GM19397 (cell line): ENCODE measurements around the gene TRAF3.
"Not testable (repeated sequence)": the region's sequence is repeated elsewhere in the genome, so short reads cannot be mapped to it uniquely, and the experiment has no call there.

ENCODE experiments used
- ATAC-seq: cut with Tn5 transposase; IDR thresholded peaks from one replicate; pipeline ENCODE4 v1.9.1; 2021; ENCODE audit warnings: mild to moderate bottlenecking, moderate library complexity; ENCODE audit not compliant: unreplicated experiment

The TRAF3 gene

DNA sequence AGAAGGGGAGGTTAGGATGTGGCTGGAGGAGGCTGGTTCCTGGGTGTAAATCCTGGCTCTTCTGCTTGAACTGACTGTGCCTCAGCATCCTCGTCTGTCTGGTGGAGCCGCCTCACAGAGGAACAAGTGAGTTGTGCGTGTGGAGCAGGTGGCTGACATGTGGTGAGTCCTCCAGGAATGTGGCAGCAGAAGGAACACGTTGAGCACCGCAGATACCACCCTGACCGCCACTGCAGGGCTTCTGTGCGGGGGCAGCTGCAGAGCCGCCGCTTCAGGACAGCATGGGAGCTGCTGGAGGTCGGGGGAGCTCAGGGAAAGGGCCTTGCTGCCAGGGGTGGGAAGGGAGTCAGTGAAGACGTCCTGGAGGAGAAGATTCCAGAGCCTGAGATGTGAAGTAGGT is 48.9 kb downstream of the TRAF3 start:
- ATAC-seq: no peak

DNA sequence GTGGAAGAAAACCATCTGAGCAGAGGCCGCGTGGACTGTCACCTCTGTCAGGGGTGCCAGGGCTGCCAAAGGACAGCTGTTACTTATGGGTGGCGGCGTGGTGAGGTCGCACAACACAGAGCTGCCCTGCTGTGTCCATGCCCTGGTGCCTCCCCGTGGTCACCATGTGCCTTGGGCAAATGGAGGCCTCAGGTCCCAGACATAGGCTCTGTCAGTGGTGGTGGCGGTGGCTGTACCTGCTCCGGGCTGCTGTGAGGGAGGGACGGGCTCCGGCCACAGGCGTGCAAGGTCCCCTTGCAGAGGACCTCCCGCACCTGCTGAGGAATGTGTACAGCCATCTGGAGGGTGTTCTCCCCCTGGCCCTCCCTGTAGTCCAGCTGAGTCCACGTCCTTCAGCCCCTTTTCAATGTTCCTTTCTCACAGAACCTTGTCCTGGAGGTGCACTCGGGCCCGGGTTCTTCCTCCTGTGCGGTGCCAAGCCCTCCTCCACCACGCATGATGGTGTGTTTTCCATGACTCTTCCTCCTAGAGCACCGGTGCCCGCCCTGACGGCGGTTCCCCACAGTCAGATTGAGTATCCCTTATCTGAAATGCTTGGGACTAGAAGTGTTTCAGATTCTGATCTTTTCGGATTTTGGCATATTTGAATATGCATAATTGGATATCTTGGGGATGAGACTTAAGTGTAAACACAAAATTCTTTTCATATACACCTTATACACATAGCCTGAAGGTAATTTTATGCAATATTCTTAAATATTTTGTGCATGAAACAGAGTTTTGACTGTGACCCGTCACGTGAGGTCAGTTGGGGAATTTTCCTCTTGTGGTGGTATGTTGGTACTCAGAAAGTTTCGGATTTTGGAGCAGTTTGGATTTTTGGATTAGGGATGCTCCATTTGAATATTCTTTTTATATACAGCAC is 49.8 kb downstream of the TRAF3 start:
- no peak for ATAC-seq

DNA sequence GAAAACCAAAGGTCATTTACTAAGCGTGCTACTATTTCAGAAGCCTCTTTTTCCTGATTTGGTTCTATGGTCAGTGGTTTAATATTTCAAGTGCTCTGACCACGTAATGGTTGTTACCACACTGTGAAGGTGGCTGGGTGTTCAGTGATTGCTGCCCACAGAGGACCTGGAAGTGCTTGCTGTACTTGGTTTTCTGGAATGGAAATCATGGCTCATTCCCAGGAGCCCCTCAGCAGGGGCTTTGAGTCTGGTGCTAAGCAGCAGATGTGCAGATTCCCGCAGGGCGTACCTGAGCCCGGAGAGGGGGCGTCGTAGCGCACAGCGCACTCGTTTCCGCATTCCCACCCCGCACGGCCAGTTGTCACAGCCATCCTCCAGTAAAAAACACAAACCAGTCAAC is 50.5 kb downstream of the TRAF3 start:
- no peak for ATAC-seq

DNA sequence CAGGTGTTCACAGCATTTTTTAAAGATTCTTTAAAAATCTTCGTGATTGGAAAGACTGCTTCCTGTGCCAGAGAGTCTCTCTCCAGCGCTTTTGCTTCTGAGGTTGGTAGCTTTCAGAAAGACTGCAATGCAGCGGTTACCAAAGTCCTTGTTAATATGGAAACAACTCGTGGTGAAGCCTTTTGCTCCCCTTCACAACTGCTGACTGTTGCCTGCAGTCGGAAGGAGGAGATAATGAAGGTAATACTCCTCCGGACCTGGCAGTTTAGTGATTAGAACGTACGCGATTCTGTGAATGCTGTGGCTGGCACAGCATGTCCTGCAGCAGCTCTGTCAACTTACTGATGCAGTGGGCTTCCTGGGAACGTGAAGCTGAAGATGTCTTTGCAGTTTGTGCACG is 50.9 kb downstream of the TRAF3 start:
- no peak for ATAC-seq

DNA sequence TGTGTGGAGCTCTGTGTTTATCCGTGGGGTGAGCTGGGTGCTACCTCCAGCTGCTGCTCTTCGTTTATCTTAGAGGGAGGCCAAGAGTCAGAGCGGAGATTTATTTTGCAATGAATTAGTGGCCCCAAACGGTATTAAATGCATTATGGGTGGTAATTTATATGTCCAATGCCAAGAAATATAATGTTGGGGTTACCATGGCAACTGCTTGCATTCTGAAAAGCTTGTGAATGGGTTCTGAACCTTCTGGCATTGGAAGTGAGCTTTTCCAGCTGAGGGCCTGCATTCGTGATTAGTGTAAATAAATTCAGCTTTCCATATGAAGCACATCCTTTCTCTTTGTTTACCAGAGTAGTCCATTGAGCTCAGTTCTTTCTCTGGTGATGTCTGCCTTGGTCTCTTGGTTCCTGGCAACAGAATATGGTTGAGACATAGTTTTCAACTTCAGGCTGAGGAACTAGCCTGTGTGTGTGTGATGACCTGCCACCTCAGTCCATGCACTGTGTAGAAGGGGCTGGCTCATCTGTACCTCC is 51.8 kb downstream of the TRAF3 start:
- no peak for ATAC-seq

DNA sequence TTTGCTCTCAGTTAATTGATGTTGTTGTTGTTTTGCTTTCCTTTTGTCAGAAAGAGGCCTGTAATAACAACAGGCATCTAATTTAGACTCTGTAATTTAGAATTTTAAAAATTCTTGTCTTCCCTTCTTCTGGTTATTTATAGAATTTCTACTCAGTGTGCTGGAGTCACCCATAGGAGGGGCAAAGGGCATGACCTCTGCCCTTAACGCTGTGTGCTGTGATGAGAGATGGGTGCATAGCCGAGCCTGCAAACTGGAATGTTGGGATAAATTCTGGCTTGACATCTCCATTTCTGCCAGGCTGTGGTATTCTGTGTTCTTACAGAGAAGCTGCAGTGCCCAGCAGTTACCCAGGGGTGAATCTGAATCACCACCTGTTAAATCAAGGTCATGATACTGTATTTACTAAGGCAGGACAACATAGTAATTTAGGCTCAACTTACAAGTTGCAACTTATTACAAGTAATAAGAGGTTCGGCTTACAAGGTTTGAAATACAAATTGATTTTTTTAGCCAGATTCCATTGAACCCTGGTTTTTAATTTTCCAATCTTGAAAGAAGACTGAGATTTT is 53.3 kb downstream of the TRAF3 start:
- no peak for ATAC-seq

DNA sequence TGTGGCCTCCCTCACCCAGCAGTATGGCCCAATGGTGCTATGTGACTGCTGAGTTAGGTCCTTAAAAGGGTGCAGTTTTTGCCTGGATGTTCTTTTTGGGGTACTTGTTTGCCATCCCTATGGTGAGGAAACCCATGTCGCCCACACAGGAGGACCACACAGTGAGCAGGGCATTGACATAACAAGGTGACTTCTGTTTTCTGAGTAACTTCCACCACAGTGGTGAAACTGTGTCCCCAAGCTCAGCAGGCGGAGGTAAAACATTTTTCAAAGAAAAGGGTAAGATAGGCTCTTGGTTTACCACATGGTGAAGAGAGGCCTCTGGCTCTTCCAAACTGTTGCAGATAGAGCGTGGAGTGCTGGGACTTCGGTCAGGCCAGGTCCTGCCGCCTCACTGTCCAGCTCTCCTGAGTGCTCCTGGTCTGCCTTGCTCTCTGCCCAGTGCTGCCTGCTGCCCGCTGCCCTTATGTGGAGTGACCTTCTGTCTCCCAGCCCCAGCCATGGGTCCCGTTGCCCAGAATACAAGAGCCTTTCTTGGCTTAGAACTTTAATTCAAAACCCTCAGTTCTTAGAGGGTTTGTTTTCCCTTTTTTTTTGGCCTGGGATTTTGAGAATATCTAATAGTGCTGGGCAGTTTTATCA is 54.0 kb downstream of the TRAF3 start:
- ATAC-seq: no peak

DNA sequence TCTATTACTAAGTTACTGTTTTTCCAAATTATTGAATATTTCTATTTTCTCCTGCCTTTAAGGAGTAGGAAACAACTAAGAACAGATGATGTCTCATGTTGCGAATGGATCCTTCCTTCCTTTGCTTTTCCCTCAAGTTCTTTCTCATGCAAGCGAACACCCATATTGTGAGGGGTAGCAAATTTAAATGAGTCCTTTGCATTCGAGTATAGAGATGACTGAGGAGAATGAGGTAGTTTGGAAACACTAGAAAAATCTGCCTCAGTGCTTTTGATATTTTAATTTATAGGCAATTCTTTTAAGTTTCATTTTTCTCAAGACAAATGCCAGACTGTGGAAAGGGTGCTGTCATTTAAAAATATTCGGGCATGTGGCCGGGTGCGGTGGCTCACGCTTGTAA is 56.1 kb downstream of the TRAF3 start:
- no peak for ATAC-seq

DNA sequence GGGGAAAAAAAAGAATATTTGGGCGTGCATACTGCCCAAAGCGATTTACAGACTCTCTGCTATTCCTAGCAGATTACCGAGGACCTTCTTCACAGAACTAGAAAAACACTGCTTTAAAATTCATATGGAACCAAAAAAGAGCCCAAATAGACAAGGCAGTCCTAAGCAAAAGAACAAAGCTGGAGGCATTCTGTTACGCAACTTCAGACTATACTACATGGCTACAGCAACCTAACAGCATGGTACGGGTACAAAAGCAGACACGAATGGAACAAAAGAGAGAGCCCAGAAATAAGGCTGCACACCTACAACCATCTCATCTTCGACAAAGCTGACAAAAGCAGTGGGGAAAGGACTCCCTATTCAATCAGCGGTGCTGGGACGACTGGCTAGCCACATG is 56.7 kb downstream of the TRAF3 start:
- no peak for ATAC-seq

DNA sequence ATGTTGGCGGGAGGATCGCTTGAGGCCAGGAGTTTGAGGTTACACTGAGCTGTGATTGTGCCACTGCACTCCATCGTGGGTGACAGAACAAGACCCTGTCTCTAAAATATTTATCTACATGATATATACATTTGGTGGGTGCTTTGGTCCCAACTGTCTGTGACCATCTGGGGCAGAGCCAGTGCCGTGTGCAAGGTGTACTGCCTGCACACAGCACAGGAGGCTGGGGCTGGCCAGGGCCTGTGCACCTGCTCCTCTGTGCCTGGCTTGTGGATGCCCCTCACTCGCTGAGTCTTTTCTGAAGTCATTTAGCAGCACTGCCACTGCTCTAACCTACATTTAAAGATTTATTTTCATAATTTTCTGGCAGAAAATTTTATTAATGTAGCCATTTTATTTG is 58.7 kb downstream of the TRAF3 start:
- no peak for ATAC-seq

DNA sequence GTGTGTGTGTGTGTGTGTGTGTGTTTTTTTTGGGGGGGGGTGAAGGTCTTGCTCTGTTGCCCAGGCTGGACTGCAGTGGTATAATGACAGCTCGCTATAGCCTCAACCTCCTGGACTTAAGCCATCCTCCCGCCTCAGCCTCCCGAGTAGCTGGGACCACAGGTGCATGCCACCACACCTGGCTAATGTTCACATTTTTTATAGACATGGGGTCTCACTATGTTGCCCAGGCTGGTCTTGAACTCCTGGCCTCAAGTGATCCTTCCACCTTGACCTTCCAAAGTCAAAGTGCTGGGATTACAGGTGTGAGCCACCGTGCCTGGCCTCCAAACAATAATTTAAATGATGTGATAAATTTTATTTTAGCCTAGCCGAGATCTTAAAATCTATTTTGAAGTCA is 59.9 kb downstream of the TRAF3 start:
- not testable (repeated sequence) for ATAC-seq

DNA sequence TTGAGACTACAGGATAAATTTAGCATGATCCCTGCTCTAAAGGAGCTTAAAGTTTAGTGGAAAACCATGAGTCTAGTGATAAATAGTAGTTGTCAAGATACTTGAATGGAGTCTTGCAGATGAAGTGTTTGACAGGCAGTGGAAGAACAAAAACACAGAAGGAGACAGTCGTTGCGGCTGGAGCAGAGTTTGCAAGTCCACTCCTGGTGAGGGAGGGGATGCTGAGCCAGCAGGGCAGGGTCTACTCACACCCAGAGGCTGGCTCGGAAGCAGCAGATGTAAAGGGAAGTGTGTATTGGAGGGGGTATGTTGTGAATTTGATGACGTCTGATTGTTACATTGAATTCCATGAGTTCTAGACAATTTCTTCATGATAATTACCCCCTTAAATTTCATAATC is 61.3 kb downstream of the TRAF3 start:
- ATAC-seq: no peak

DNA sequence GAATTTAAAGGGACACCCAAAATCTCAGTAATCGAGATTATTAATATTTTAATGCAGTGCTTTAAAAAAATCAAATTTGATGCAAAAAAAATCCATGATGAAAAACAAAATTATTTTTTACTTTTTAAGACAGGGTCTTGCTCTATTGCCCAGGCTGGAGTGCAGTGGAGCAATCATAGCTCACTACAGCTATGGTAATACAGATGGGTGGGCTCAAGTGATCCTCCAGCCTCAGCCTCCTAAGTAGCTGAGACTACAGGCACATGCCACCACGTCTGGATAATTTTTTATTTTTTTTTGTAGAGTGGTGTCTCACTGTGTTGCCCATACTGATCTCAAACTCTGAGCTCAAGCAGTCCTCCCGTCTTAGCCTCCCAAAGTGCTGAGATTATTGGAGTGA is 62.9 kb downstream of the TRAF3 start:
- no peak for ATAC-seq

DNA sequence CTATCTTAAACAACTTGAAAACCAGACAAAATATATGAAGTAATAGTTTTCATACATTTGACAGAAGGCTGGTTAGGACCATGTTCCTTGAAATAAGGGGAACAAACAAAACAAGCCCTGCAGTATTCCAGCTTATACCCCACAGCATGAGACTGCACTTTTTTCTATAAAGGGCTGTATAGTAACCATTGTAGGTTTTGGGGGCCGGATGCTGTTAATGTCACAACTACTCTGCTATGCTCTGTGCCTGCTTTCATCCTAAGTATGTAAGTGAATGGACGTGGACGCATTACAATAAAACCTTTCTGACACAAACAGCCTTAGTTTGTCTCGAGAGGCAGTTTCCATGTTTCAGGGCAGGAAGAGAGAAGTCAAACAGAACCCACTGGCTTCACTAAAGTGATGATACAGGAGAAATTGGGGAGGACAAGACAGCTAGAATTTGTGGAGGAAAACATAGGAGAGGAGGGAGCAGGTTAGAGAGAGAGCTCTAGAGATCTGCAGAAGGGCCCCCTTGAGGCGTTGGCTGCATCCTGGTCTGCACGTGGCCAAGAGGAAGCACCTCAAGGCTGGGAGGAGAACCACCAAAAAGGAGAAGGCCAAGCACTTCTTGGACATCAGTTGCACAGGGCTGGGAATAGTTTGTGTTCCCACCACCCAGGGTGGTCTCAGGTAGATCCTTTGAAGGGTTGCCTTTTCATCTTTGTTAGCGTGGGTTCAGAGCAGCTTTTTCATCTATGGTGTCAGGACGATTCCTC is 63.7 kb downstream of the TRAF3 start:
- no peak for ATAC-seq

DNA sequence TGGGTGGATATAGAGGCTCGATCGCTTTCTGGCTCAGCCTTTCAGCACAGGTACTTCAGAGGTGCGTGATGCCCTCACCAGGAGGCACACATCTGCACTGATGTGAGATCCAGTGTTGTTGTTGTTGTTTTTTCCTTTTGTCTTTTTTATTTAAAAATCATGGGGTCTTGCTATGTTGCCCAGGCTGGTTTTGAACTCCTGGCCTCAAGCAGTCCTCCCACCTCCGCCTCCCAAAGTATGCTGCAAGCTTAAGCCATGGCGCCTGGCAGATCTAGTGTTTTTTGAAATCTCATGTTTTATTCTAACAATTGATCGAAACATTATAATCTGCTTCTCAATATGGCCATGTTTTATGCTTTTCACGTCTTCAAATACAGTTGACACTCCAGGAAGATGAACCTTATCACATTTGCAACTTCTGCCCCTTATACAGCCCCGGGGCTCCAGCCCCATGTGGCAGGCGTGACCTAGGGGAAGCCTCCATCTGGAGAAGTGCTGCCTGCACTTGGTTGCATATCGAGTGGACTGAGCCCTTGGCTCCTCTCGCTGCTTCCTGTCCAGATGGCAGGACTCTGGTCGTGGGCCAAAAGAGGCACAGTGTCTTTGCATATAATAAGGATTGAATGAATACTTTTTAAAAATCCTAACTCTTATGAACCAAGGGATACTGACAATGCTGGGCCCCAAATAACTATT is 71.7 kb downstream of the TRAF3 start:
- no peak for ATAC-seq

DNA sequence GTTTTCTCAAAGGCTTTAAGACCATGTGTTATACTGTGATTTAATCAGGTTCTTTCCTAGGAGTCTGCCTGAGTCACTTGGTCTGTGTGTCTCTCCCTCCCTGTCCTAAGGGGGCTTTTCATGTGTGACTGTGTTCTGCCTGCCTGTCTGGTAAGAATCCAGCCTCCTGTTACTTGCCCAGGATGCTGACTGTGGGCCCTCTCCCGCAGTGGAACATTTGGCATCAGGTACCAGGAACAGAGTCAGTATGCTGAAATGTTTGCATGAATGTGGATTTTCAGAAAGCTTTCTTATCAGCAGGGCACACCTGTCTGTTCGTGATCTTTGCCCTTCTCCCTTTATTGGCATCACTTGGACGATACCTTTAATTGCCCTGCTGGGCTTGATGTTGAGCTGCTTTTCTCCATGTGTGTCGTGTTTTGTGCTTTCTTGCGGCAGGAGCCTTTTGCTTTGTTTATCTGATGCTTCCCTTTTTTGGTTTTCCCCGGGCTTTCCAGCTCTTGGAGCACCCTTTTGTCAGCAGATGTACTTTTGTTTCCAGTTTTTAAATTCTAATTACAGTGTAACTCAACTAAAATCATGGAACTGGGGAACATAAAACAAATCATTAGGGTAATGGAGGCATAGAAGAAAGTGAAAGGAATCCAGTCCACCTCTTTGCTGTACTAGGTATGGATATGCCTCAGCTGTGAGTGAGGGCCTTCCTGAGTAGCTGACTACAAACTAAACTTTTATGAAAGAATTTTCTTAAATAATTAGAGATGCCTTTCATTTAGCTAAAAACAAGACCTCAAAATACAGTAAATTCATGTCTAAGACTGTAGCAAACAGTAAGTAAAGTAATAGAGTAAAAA is 72.5 kb downstream of the TRAF3 start:
- ATAC-seq: no peak

DNA sequence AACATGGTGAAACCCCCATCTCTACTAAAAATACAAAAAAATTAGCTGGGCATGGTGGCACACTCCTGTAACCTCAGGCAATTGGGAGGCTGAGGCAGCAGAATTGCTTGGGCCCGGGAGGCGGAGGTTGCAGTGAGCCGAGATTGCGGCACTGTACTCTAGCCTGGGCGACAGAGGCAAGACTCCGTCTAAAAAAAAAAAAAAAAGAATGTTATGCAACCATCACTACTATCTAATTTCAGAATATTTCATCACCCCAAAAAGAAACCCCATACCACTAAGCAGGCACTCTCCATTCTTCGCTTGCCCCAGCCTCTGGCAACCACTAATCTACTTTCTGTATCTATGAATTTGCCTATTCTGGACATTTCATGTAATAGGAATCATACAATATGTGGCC is 76.4 kb downstream of the TRAF3 start:
- no peak for ATAC-seq

DNA sequence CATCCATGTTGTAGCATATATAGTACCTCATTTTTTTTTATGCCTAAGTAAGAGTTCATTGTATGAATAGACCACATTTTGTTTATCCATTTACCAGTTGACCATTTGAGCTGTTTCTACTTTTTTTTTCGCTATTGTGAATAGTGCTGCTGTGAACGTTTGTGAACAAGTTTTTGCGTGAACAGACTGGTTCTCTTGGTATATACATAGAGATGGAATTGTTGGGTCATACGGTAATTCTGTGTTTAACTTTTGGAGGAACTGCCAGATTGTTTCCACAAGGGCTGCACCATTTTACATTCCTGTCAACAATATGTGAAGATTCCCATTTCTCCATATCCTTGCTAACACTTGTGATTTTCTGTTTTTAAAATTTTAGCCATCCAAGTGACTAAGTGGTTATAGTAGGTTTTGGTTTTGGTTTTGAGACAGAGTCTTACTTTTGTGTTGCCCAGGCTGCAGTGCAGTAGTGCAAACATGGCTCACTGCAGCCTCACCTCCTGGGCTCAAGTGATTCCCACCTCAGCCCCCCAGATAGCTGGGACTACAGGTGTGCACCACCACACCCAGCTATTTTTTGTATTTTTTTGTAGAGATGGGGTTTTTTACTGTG is 76.9 kb downstream of the TRAF3 start:
- ATAC-seq: no peak

DNA sequence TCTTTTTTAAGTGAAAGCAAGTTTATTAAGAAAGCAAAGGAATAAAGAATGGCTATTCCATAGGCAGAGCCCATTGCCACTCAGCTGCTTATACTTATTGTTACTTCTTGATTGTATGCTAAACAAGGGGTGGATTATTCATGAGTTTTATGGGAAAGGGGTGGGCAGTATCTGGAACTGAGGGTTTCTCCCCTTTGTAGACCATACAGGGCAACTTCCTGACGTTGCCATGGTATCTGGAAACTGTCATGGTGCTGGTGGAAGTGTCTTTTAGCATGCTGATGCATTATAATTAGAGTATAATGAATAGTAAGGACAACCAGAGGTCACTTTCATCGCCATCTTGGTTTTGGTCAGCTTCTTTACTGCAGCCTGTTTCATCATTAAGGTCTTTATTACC is 78.9 kb downstream of the TRAF3 start:
- ATAC-seq: no peak
